Ishikawa (cell line): Measurements from ENCODE around the gene UBE2D4.

Experiments
- CEBPB ChIP-seq: IDR thresholded peaks from 2 replicates; pipeline ENCODE4 v1.6.1; 2012
- CREB1 ChIP-seq: IDR thresholded peaks from 2 replicates; pipeline ENCODE4 v1.6.1; 2012; ENCODE audit warnings: low read depth
- EGR1 ChIP-seq: IDR thresholded peaks from 2 replicates; pipeline ENCODE4 v1.6.1; 2012
- EP300 ChIP-seq: IDR thresholded peaks from 2 replicates; pipeline ENCODE4 v1.6.1; 2012; ENCODE audit warnings: borderline replicate concordance
- FOXM1 ChIP-seq: IDR thresholded peaks from 2 replicates; pipeline ENCODE4 v1.6.1; 2012; ENCODE audit warnings: low read depth, borderline replicate concordance
- NFIC ChIP-seq: IDR thresholded peaks from 2 replicates; pipeline ENCODE4 v1.6.1; 2012
- RAD21 ChIP-seq: IDR thresholded peaks from 2 replicates; pipeline ENCODE4 v1.6.1; 2012; ENCODE audit warnings: low read depth
- TAF1 ChIP-seq: IDR thresholded peaks from 2 replicates; pipeline ENCODE4 v1.6.1; 2012; ENCODE audit warnings: low read depth, mild to moderate bottlenecking
- TCF12 ChIP-seq: IDR thresholded peaks from 2 replicates; pipeline ENCODE4 v1.6.1; 2012; ENCODE audit warnings: low read depth
- TEAD4 ChIP-seq: IDR thresholded peaks from 2 replicates; pipeline ENCODE4 v1.6.1; 2012
- YY1 ChIP-seq: IDR thresholded peaks from 2 replicates; pipeline ENCODE4 v1.6.1; 2012; ENCODE audit warnings: low read depth
- ZBTB7A ChIP-seq: IDR thresholded peaks from 2 replicates; pipeline ENCODE4 v1.6.1; 2012; ENCODE audit warnings: low read depth
- TF ChIP-seq, protein P1 (sequence below): IDR thresholded peaks from 2 replicates; pipeline ENCODE4 v1.6.1; 2012
- TF ChIP-seq, protein P2 (sequence below): IDR thresholded peaks from 2 replicates; pipeline ENCODE4 v1.6.1; 2012
- TF ChIP-seq, protein P3 (sequence below): IDR thresholded peaks from 2 replicates; pipeline ENCODE4 v1.6.1; 2012; ENCODE audit warnings: low read depth, mild to moderate bottlenecking

UBE2D4 gene

DNA sequence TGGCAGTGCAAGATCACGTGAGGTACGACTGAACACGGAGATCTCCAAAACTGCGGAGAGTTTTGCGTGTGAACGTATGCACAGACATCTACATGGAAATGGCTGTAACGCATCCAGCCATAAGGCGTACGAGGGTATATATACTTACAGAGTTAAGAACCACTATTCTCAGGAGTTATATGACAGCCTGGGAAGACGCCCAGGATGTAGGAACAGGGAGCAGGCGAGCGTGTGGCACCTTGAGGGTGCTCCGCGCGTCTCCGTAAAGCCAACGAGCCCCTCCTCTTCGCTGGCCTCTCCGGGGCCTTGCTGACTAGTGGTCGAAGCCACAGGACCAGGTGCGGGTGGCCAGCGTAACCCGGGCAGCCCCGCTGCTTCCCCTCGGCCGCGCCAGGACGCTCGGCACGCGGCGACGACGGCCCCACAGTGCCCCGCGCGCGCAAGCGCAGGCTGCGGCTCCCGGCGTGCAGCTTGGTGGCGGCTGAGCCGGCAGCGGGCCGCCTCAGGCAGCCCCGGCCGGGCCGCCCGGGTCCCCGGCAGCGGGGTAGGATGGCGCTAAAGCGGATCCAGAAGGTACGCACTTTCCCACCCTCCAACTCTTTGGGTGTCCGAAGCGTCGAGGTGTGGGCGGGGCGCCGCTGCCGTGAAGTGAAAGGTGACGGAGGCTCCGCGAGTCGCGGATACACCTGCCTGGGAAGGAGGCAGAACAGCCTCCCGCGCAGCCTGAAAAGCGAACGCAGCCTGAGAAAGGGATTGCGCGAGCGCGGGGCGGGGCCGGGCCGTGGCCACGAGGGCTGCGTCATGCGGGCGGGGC, at the start of gene UBE2D4:
Gene UBE2D4 (plus strand): TSS at position 453 of the 814 bp plus-strand sequence. CDS start 97 bp downstream, at position 550.
- TF ChIP-seq, protein P1, sequence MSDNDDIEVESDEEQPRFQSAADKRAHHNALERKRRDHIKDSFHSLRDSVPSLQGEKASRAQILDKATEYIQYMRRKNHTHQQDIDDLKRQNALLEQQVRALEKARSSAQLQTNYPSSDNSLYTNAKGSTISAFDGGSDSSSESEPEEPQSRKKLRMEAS: peak; percentile 96
- TF ChIP-seq EGR1: no peak
- no peak for TF ChIP-seq TEAD4
- TF ChIP-seq NFIC: no peak
- TF ChIP-seq TAF1: peak; percentile 74
- TF ChIP-seq FOXM1: no peak
- peak; percentile 55; the same call in 1 of the 2 replicates for TF ChIP-seq TCF12
- TF ChIP-seq EP300: 0 out of 2 replicates have a peak, but pooled peaks have one; percentile 7
- TF ChIP-seq, protein P2, sequence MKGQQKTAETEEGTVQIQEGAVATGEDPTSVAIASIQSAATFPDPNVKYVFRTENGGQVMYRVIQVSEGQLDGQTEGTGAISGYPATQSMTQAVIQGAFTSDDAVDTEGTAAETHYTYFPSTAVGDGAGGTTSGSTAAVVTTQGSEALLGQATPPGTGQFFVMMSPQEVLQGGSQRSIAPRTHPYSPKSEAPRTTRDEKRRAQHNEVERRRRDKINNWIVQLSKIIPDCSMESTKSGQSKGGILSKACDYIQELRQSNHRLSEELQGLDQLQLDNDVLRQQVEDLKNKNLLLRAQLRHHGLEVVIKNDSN: peak; percentile 88
- TF ChIP-seq CEBPB: peak; percentile 66; the same call in 1 of the 2 replicates
- TF ChIP-seq, protein P3, sequence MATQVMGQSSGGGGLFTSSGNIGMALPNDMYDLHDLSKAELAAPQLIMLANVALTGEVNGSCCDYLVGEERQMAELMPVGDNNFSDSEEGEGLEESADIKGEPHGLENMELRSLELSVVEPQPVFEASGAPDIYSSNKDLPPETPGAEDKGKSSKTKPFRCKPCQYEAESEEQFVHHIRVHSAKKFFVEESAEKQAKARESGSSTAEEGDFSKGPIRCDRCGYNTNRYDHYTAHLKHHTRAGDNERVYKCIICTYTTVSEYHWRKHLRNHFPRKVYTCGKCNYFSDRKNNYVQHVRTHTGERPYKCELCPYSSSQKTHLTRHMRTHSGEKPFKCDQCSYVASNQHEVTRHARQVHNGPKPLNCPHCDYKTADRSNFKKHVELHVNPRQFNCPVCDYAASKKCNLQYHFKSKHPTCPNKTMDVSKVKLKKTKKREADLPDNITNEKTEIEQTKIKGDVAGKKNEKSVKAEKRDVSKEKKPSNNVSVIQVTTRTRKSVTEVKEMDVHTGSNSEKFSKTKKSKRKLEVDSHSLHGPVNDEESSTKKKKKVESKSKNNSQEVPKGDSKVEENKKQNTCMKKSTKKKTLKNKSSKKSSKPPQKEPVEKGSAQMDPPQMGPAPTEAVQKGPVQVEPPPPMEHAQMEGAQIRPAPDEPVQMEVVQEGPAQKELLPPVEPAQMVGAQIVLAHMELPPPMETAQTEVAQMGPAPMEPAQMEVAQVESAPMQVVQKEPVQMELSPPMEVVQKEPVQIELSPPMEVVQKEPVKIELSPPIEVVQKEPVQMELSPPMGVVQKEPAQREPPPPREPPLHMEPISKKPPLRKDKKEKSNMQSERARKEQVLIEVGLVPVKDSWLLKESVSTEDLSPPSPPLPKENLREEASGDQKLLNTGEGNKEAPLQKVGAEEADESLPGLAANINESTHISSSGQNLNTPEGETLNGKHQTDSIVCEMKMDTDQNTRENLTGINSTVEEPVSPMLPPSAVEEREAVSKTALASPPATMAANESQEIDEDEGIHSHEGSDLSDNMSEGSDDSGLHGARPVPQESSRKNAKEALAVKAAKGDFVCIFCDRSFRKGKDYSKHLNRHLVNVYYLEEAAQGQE: no peak
- peak; percentile 60; the same call in 1 of the 2 replicates for TF ChIP-seq CREB1
- no peak for TF ChIP-seq ZBTB7A
- TF ChIP-seq RAD21: peak; percentile 4; the same call in 1 of the 2 replicates
- no peak for TF ChIP-seq YY1

DNA sequence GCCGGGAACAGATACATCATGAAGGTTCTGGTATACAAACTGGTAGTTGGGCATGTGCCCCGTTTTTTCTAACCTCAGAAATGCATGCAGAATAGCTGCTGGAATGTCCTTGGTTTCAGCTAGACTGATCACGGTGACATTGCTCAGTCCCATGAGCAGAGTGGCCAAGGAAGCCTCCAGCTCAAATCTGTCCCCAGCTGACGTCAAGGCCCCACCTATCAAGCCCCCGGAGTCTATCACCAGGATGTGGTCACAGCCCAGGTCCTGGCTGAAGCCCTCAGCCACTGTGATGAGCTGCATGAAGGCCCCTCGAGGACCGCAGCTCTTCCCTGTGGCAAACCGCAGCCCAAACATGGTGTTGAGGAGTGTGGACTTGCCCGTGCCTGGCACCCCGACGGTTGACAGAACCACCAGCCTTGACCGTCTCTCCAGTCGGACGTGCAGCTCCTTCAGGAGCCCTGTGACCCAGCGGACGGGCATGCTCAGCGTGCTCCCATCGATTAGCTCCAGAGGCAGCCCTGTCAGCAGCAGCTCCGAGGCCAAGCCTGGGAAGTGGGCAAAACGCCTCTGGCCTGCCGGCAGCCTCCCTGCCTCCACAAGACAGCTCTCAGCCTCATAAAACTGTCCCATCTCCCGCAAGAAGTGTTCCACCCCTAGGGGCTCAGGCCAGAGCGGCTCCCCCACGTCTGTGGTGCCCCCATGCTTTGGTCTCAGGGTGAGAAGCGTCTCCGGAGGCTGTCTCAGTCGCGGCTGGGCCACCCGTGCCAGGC, 49.1 kb upstream of the UBE2D4 start:
- TF ChIP-seq, protein P3: no peak
- TF ChIP-seq TCF12: no peak
- no peak for TF ChIP-seq NFIC
- TF ChIP-seq, protein P2: no peak
- no peak for TF ChIP-seq ZBTB7A
- no peak for TF ChIP-seq TAF1
- no peak for TF ChIP-seq EGR1
- no peak for TF ChIP-seq FOXM1
- TF ChIP-seq RAD21: no peak
- no peak for TF ChIP-seq CEBPB
- no peak for TF ChIP-seq EP300
- no peak for TF ChIP-seq CREB1
- no peak for TF ChIP-seq TEAD4
- no peak for TF ChIP-seq YY1
- TF ChIP-seq, protein P1: no peak

DNA sequence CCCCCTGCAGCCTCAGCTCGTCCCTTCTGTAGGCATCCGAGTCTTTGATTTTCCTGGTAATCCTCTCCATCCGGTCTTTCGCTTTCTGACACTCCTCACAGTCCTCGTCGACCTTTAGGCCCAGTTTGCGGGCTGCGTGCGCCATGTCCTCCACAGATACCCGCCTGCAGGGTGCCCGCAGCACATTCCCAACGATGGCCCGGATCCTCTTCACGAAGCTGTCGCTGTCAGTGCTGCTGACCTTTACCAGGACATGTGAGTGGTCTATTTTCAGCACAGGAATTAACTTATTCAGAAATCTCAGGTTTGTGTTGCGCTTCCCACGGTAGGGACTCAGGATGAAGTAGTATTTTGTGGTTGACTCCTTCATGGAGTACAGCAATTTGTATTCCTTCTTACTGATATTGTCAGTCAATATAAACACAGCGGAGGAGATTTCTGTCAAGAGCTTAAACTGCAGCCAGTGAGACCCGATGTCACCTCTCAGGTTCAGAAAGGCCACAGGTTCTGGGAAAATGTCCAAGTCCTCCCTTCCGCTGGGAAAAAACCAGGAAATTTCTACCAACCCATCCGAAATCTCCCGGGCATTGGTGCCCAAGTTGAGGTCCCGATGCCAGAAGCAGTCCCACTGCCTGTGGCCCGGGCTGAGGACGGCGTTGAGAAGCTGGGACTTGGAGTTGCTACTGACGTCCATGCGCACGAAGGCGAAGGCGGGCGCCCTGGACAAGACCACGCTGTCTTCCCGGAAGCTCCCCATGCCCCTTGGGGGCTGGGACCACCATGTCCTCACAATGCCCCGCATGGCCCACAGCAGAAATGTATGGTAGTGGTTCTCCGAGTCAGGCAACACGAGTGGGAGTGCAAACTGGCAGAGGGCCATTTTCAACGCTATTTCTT, 48.0 kb upstream of the UBE2D4 start:
- TF ChIP-seq EP300: no peak
- TF ChIP-seq, protein P1: no peak
- TF ChIP-seq NFIC: no peak
- no peak for TF ChIP-seq EGR1
- TF ChIP-seq TAF1: no peak
- no peak for TF ChIP-seq CREB1

DNA sequence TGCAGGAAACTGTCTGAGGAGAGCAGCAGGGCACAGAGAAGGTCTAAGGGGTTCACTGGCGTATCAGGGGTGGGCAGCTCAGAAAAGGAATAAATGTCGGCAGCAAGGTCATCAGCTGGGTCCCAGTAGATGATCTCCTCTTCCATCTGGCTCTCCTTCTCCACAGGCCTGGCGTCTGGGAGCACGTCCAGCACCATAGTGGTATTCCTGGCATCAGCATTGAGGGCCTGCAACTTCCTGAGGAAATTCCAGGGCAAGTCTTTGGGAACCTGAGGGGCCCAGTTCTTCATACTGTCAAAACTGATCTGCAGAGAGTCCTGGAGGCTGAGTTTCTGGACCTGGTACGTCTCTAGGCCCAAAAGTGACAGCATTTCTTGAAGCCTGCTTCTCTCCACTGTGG, 47.4 kb upstream of the UBE2D4 start:
- TF ChIP-seq, protein P1: no peak
